Endothelial cell of umbilical vein (primary cell): ENCODE results near the gene CIZ1. TPM values are rescaled to one million over a fixed set of nuclear protein-coding genes. Genes with fewer than 3 reads are reported as not detected.

Experiments used
- BruUV-seq: library from RNA; stranded (reverse); fragments of 400-500 nt; replicated peaks from 2 replicates; lab custom pipeline; 2021; lab: Mats Ljungman, UMichigan
- CTCF ChIA-PET: fragments of 300-600, 350-600 bp; sonication (Branson Sonifier 250); formaldehyde crosslinking; loops from one replicate; lab custom pipeline; 2021; ENCODE audit warnings: antibody characterized with exemption, inconsistent platforms; lab: Charles Lee
- POLR2A ChIA-PET: fragments of 300-600, 350-600 bp; sonication (Branson Sonifier 250); formaldehyde crosslinking; loops from one replicate; lab custom pipeline; 2021; ENCODE audit warnings: antibody characterized with exemption, inconsistent platforms; lab: Charles Lee
- DNase-seq: peaks from one replicate; pipeline ENCODE4 v3.0.0-alpha.2; 2011; ENCODE audit warnings: low read depth, low spot score
- FAIRE-seq: peaks from 2 replicates; lab custom pipeline; 2011; peaks lifted over from hg19 to GRCh38; lab: Jason Lieb, UNC
- H2AFZ ChIP-seq: 2 replicates; pipeline ENCODE4 v1.6.0; 2012; ENCODE audit warnings: low read depth, low read length, control low read depth, inconsistent platforms
- H3K27ac ChIP-seq: 2 replicates; pipeline ENCODE4 v1.5.1; 2011; ENCODE audit warnings: low read depth, mild to moderate bottlenecking, control low read depth, low read length, moderate library complexity; ENCODE audit not compliant: insufficient read depth
- H3K27me3 ChIP-seq, 2 experiments: 2 replicates each; pipeline versions ENCODE4 v1.6.0 to v1.6.1; 2011; ENCODE audit warnings: low read length in 2 of 2, mixed read lengths in 1 of 2; ENCODE audit not compliant: control insufficient read depth in 2 of 2, insufficient read depth in 2 of 2
- H3K36me3 ChIP-seq, 2 experiments: 2 replicates in 1 of 2; 3 replicates in 1 of 2; pipeline ENCODE4 v1.5.1; 2011; ENCODE audit warnings: low read length in 2 of 2, mild to moderate bottlenecking in 1 of 2, moderate library complexity in 1 of 2; ENCODE audit not compliant: control insufficient read depth in 2 of 2, insufficient read depth in 2 of 2; ENCODE audit errors: extremely low read depth in 1 of 2
- H3K4me1 ChIP-seq: 3 replicates; pipeline ENCODE4 v1.5.1; 2011; ENCODE audit warnings: mild to moderate bottlenecking, low read length; ENCODE audit not compliant: control insufficient read depth, insufficient read depth; ENCODE audit errors: extremely low read depth
- H3K4me2 ChIP-seq: 2 replicates; pipeline ENCODE4 v1.6.1; 2011; ENCODE audit warnings: low read length, control low read depth, mixed read lengths; ENCODE audit not compliant: insufficient read depth
- H3K4me3 ChIP-seq, 3 experiments: fragments of 200-600 bp in 1 of 3; sonication (generic), shearing (Covaris generic) in 1 of 3; replicated peaks in 1 of 3; 2 replicates each; pipeline ENCODE4 v1.5.1; 2011 to 2016; ENCODE audit warnings: control low read depth in 3 of 3, low read length in 3 of 3, mild to moderate bottlenecking in 2 of 3, inconsistent platforms in 1 of 3, low read depth in 1 of 3, moderate library complexity in 1 of 3; ENCODE audit not compliant: insufficient read depth in 1 of 3
- H3K79me2 ChIP-seq: 2 replicates; pipeline ENCODE4 v1.6.0; 2012; ENCODE audit warnings: low read length, inconsistent platforms; ENCODE audit not compliant: control insufficient read depth, insufficient read depth
- H3K9ac ChIP-seq: replicated peaks from 2 replicates; pipeline ENCODE3; 2011; ENCODE audit warnings: low read length, control low read depth; ENCODE audit not compliant: insufficient read depth; ENCODE audit errors: extremely low read depth
- H3K9me1 ChIP-seq: replicated peaks from 3 replicates; pipeline ENCODE4 v1.6.0; 2011; ENCODE audit warnings: mild to moderate bottlenecking, low read length; ENCODE audit not compliant: control insufficient read depth, insufficient read depth; ENCODE audit errors: extremely low read depth
- H3K9me3 ChIP-seq: replicated peaks from 2 replicates; pipeline ENCODE4 v1.5.1; 2012; ENCODE audit warnings: low read length, inconsistent platforms; ENCODE audit not compliant: control insufficient read depth, insufficient read depth
- H4K20me1 ChIP-seq: replicated peaks from 2 replicates; pipeline ENCODE3; 2011; ENCODE audit warnings: mild to moderate bottlenecking, low read length; ENCODE audit not compliant: control insufficient read depth, insufficient read depth; ENCODE audit errors: extremely low read depth
- EZH2 ChIP-seq: IDR thresholded peaks from 2 replicates; pipeline ENCODE4 v1.6.1; 2012; ENCODE audit warnings: borderline replicate concordance, low read depth, mild to moderate bottlenecking, moderate library complexity, low read length, inconsistent platforms; ENCODE audit not compliant: severe bottlenecking
- FOS ChIP-seq: IDR thresholded peaks from 2 replicates; pipeline ENCODE4 v1.6.1; 2011; ENCODE audit warnings: mild to moderate bottlenecking, low read length, moderate library complexity, borderline replicate concordance; ENCODE audit not compliant: insufficient read depth
- GATA2 ChIP-seq: IDR thresholded peaks from 2 replicates; pipeline ENCODE4 v1.7.0; 2011; ENCODE audit warnings: low read depth, mild to moderate bottlenecking, moderate library complexity, mixed read lengths, low read length; ENCODE audit not compliant: insufficient read length, insufficient read depth
- JUN ChIP-seq: IDR thresholded peaks from 2 replicates; pipeline ENCODE4 v1.6.1; 2011; ENCODE audit warnings: borderline replicate concordance, low read depth; ENCODE audit not compliant: insufficient read length, insufficient read depth
- MAX ChIP-seq: IDR thresholded peaks from 2 replicates; pipeline ENCODE4 v1.6.1; 2011; ENCODE audit not compliant: insufficient read depth, insufficient read length
- MYC ChIP-seq: IDR thresholded peaks from one replicate; pipeline ENCODE4 v1.6.1; 2011; ENCODE audit warnings: mild to moderate bottlenecking, low read depth, low read length
- POLR2A ChIP-seq: IDR thresholded peaks from 2 replicates; pipeline ENCODE4 v1.6.1; 2012; ENCODE audit warnings: low read depth, mild to moderate bottlenecking, control low read depth, low read length
- POLR2AphosphoS5 ChIP-seq: IDR thresholded peaks from 2 replicates; pipeline ENCODE4 v1.6.1; 2012; ENCODE audit warnings: low read depth, mild to moderate bottlenecking, control low read depth, low read length, moderate library complexity; ENCODE audit not compliant: insufficient read depth
- dilution Hi-C: fragments of 300-500 bp; cut with MboI; formaldehyde crosslinking; loops from one replicate; pipeline ENCODE4 v1.15.0; 2019; ENCODE audit warnings: low sequenced_read_pairs; ENCODE audit not compliant: extremely low pct_ligation_motif_present
- intact Hi-C: fragments of 100-400 bp; cut with micrococcal nuclease; formaldehyde crosslinking; loops from one replicate; pipeline ENCODE4 v1.10.0; 2022
- polyA plus RNA-seq, 4 experiments: library from polyadenylated mRNA; depleted of rRNA in 3 of 4; stranded (reverse) in 3 of 4; unstranded in 1 of 4; fragments of >200 nt; gene quantifications; 2 replicates each; pipeline versions ENCODE4 v1.2.1 to v1.2.3, GENCODE V29; 2011 to 2012; ENCODE audit warnings: missing spikeins in 1 of 4
- total RNA-seq: library from RNA; stranded (reverse); gene quantifications from 2 replicates; pipeline ENCODE4 v1.2.3, GENCODE V29; 2021
- TF ChIP-seq, protein P1 (sequence below), 2 donors: IDR thresholded peaks; 1 replicate in 1 of 2; 2 replicates in 1 of 2; pipeline ENCODE4 v1.5.1; 2011; ENCODE audit warnings: low read length in 2 of 2, mild to moderate bottlenecking in 2 of 2, moderate library complexity in 2 of 2, control low read depth in 1 of 2, inconsistent platforms in 1 of 2, low read depth in 1 of 2; ENCODE audit not compliant: insufficient read depth in 1 of 2; ENCODE audit errors: extremely low read depth in 1 of 2

Gene CIZ1
- total and polyA plus RNA-seq, 2 donors (not counting 3 experiments of a cell fraction or from before 2014, with no cell fraction given): 88.3 to 150 TPM

GRCh38 chr9:128155736-128156500, 35.5 kb downstream of the CIZ1 start:
- H3K4me2 ChIP-seq: no peak overlapping the region
- no peak overlapping the region for H3K9ac ChIP-seq
- H3K27me3 ChIP-seq: no peaks in the 10 kb centered on the region
- peaks cover 7% of the 10 kb centered on the region for H3K4me1 ChIP-seq
- H3K9me3 ChIP-seq: no peaks in the 10 kb centered on the region
- no peak overlapping the region for H3K4me3 ChIP-seq
- DNase-seq (no peak), FAIRE-seq (no peak)
- H3K27ac ChIP-seq: no peak overlapping the region
- TF ChIP-seq, protein P1, sequence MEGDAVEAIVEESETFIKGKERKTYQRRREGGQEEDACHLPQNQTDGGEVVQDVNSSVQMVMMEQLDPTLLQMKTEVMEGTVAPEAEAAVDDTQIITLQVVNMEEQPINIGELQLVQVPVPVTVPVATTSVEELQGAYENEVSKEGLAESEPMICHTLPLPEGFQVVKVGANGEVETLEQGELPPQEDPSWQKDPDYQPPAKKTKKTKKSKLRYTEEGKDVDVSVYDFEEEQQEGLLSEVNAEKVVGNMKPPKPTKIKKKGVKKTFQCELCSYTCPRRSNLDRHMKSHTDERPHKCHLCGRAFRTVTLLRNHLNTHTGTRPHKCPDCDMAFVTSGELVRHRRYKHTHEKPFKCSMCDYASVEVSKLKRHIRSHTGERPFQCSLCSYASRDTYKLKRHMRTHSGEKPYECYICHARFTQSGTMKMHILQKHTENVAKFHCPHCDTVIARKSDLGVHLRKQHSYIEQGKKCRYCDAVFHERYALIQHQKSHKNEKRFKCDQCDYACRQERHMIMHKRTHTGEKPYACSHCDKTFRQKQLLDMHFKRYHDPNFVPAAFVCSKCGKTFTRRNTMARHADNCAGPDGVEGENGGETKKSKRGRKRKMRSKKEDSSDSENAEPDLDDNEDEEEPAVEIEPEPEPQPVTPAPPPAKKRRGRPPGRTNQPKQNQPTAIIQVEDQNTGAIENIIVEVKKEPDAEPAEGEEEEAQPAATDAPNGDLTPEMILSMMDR (IDR thresholded peaks at IDR 0.05; ENCODE audit: extremely low read depth in 1 of 2, insufficient read depth in 1 of 2, low read depth in 1 of 2, low read length in 2 of 2): no peak
- no peak for TF ChIP-seq POLR2A
- no peak for TF ChIP-seq FOS
- TF ChIP-seq EZH2: no peak
- no peak for TF ChIP-seq MAX
- no peak for TF ChIP-seq POLR2AphosphoS5
- TF ChIP-seq GATA2: no peak
- no peak for TF ChIP-seq MYC
- TF ChIP-seq JUN: no peak
- no peaks in the 10 kb centered on the region for H3K36me3 ChIP-seq
- BruUV-seq: no TSS peak
- dilution Hi-C loops: no loop called here
- ChIA-PET CTCF (interaction anchor here (0.9 to 1.2 kb wide), 2 partner anchors 17 to 38 kb away, joined by 3 to 7 read pairs; no protein-coding TSS in a partner anchor), POLR2A (no interaction called here)
- H2AFZ ChIP-seq: no peak overlapping the region
- H3K9me1 ChIP-seq: no peaks in the 10 kb centered on the region
- intact Hi-C loops: no loop called here
- no peaks in the 10 kb centered on the region for H3K79me2 ChIP-seq
- no peaks in the 10 kb centered on the region for H4K20me1 ChIP-seq
